Transverse colon (tissue), 4 donors: Measurements from ENCODE around the gene ARHGAP44. TPM values are rescaled to one million over a fixed set of nuclear protein-coding genes. Genes with fewer than 3 reads are reported as not detected.

ENCODE experiments used
- DNase-seq: peaks from one replicate; pipeline ENCODE4 v3.0.0-alpha.2; 2019
- H3K27ac ChIP-seq, 4 donors: fragments of 200-600 bp; sonication (generic); 2 replicates each; pipeline ENCODE4 v1.5.1; 2016 to 2018; ENCODE audit warnings: inconsistent platforms in 4 of 4
- H3K27me3 ChIP-seq: fragments of 200-600 bp; sonication (generic); 2 replicates; pipeline ENCODE4 v1.5.1; 2017; ENCODE audit warnings: inconsistent platforms
- H3K36me3 ChIP-seq, 4 donors: fragments of 200-600 bp; sonication (generic); 2 replicates each; pipeline ENCODE4 v1.5.1; 2017 to 2019; ENCODE audit warnings: inconsistent platforms in 4 of 4
- H3K4me1 ChIP-seq, 4 donors: fragments of 200-600 bp; sonication (generic); 2 replicates each; pipeline ENCODE4 v1.5.1; 2017 to 2020; ENCODE audit warnings: inconsistent platforms in 4 of 4
- H3K4me3 ChIP-seq, 4 donors: fragments of 200-600 bp; sonication (generic); 1 replicate in 1 of 4; 2 replicates in 3 of 4; pipeline versions ENCODE4 v1.5.1 to v1.6.1; 2017 to 2019; ENCODE audit warnings: inconsistent platforms in 4 of 4
- H3K9me3 ChIP-seq, 2 donors: fragments of 200-600 bp; sonication (generic); 2 replicates each; pipeline ENCODE4 v1.5.1; 2017 to 2019; ENCODE audit warnings: inconsistent platforms in 2 of 2
- EP300 ChIP-seq: sonication (generic); formaldehyde crosslinking; IDR thresholded peaks from one replicate; pipeline ENCODE4 v1.6.1; 2017; ENCODE audit warnings: antibody characterized with exemption, low read depth
- POLR2A ChIP-seq: fragments of 450-650 bp; IDR thresholded peaks from one replicate; pipeline ENCODE4 v1.6.1; 2016; ENCODE audit warnings: antibody characterized with exemption, mild to moderate bottlenecking, moderate library complexity
- POLR2AphosphoS5 ChIP-seq, 3 donors: sonication (generic); formaldehyde crosslinking; IDR thresholded peaks; one replicate each; pipeline ENCODE4 v1.6.1; 2016; ENCODE audit warnings: antibody characterized with exemption in 3 of 3
- WGBS, 2 donors: methylation state at CpG; one replicate each; pipeline ENCODE4 v1.1.5; 2018; ENCODE audit warnings: low coverage in 1 of 2; 5-methylcytosine and 5-hydroxymethylcytosine counted together
- in situ Hi-C, 4 donors: fragments of 200-750 bp; cut with MboI; loops; one replicate each; pipeline versions ENCODE4 v1.15.0 to v1.15.1; 2017; ENCODE audit warnings: low sequenced_read_pairs in 3 of 4, low pct_ligation_motif_present in 1 of 4, low pct_unique_long_range_greater_than_20kb in 1 of 4
- intact Hi-C: fragments of 100-400 bp; cut with DNase I; formaldehyde crosslinking; loops from one replicate; pipeline ENCODE4 v1.15.1; 2023; ENCODE audit warnings: low total_unique reads
- total RNA-seq, 4 donors: library from RNA; depleted of rRNA; stranded (reverse); fragments of >200 nt; gene quantifications; one replicate each; pipeline ENCODE4 v1.1.0, GENCODE V29; 2016
- TF ChIP-seq, protein P1 (sequence below), 5 experiments: fragments of 200-600 bp in 3 of 5; fragments of 450-650 bp in 2 of 5; sonication (generic) in 3 of 5; IDR thresholded peaks; 1 replicate in 2 of 5; 2 replicates in 3 of 5; pipeline ENCODE4 v1.5.1; 2016 to 2017; ENCODE audit warnings: antibody characterized with exemption in 5 of 5, inconsistent platforms in 3 of 5, mild to moderate bottlenecking in 2 of 5, moderate library complexity in 1 of 5

ARHGAP44 gene, protein sequence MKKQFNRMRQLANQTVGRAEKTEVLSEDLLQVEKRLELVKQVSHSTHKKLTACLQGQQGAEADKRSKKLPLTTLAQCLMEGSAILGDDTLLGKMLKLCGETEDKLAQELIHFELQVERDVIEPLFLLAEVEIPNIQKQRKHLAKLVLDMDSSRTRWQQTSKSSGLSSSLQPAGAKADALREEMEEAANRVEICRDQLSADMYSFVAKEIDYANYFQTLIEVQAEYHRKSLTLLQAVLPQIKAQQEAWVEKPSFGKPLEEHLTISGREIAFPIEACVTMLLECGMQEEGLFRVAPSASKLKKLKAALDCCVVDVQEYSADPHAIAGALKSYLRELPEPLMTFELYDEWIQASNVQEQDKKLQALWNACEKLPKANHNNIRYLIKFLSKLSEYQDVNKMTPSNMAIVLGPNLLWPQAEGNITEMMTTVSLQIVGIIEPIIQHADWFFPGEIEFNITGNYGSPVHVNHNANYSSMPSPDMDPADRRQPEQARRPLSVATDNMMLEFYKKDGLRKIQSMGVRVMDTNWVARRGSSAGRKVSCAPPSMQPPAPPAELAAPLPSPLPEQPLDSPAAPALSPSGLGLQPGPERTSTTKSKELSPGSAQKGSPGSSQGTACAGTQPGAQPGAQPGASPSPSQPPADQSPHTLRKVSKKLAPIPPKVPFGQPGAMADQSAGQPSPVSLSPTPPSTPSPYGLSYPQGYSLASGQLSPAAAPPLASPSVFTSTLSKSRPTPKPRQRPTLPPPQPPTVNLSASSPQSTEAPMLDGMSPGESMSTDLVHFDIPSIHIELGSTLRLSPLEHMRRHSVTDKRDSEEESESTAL
- total RNA-seq: 100 to 1,000 TPM in 1 of 4 donors, 10 to 100 TPM in 3; 29.2 to 107 (median 53.9) TPM

- Histone ChIP-seq H3K36me3 (no peaks in the 10 kb centered on the region), H3K27me3 (no peaks in the 10 kb centered on the region), H3K9me3 (no peaks in the 10 kb centered on the region), H3K4me3 (peak within 1 kb of the TSS; percentile 7 to 86 (median 77)), H3K4me1 (peaks cover 0 to 22% (median 4%) of the 10 kb centered on the region in 4 donors), H3K27ac (peak within 1 kb of the TSS; percentile 74 to 85 (median 77))
- intact Hi-C loops: no loop called here
- in situ Hi-C loops: no loop called here
- 1 to 3% methylated on average over 15 to 74 of the region's 86 CpGs for WGBS, 2 donors
- DNase-seq: peak; percentile 73
- TF ChIP-seq POLR2A (peak; percentile 2), EP300 (no peak), POLR2AphosphoS5 (IDR thresholded peaks at IDR 0.05) (peak; percentile 11 to 57 (median 48))
Observed at GRCh38 chr17:12789481-12790248, at the start of gene ARHGAP44. Gene ARHGAP44, plus strand, starts transcription at chr17:12789498. Its CDS starts 341 bp downstream, at chr17:12789839.

- H3K36me3 ChIP-seq: no peaks in the 10 kb centered on the region
- H3K9me3 ChIP-seq: no peaks in the 10 kb centered on the region
- TF ChIP-seq POLR2A (no peak), POLR2AphosphoS5 (IDR thresholded peaks at IDR 0.05) (no peak), EP300 (no peak)
- TF ChIP-seq, protein P1, sequence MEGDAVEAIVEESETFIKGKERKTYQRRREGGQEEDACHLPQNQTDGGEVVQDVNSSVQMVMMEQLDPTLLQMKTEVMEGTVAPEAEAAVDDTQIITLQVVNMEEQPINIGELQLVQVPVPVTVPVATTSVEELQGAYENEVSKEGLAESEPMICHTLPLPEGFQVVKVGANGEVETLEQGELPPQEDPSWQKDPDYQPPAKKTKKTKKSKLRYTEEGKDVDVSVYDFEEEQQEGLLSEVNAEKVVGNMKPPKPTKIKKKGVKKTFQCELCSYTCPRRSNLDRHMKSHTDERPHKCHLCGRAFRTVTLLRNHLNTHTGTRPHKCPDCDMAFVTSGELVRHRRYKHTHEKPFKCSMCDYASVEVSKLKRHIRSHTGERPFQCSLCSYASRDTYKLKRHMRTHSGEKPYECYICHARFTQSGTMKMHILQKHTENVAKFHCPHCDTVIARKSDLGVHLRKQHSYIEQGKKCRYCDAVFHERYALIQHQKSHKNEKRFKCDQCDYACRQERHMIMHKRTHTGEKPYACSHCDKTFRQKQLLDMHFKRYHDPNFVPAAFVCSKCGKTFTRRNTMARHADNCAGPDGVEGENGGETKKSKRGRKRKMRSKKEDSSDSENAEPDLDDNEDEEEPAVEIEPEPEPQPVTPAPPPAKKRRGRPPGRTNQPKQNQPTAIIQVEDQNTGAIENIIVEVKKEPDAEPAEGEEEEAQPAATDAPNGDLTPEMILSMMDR (IDR thresholded peaks at IDR 0.05): no peak
- no peaks in the 10 kb centered on the region for H3K27me3 ChIP-seq
- peaks cover 4 to 20% (median 9%) of the 10 kb centered on the region in 4 donors for H3K4me1 ChIP-seq
- no peak overlapping the region for H3K27ac ChIP-seq
- DNase-seq: no peak
- H3K4me3 ChIP-seq: no peak overlapping the region
- intact Hi-C loops (loop anchor here (10.0 kb wide), 1 partner anchor 555 kb away; no protein-coding TSS in a partner anchor), in situ Hi-C loops (loop anchor here in 1 of 4 donors (25.0 kb wide), 1 partner anchor 552 kb away; no protein-coding TSS in a partner anchor)
- 82 to 100% methylated on average over 2 to 4 of the region's 4 CpGs for WGBS, 2 donors
Observed at GRCh38 chr17:12739500-12739899, 49.8 kb upstream of the ARHGAP44 start.

DNA sequence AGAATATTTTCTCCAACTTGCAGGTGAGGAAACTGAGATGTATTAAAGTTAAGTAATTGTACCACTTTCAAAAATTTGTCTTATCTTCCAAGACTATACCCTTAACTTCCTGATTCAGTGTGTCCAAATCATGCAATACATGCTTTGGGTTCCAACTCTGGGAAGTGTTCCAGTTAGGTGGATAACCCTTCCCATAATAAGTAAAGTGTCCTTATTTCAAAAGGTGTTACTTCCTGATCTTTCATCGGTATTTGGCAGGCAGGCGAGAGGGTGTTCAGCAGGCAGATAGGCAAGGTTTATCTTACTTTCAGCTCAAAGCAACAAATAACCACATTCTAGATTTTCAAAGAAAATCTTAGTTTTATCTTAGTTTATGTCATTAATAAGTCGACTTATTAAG is 46.3 kb upstream of the ARHGAP44 start:
- H3K4me3 ChIP-seq: no peak overlapping the region
- no peaks in the 10 kb centered on the region for H3K9me3 ChIP-seq
- no peak for DNase-seq
- WGBS, 2 donors: 38 to 66% methylated on average over 3 of the region's 3 CpGs
- H3K36me3 ChIP-seq: no peaks in the 10 kb centered on the region
- intact Hi-C loops: loop anchor here (5.0 kb wide), 1 partner anchor 486 kb away; no protein-coding TSS in a partner anchor
- TF ChIP-seq POLR2AphosphoS5 (IDR thresholded peaks at IDR 0.05) (peak in 1 of 3 donors; percentile 15), EP300 (no peak)
- peaks cover 4 to 20% (median 7%) of the 10 kb centered on the region in 4 donors for H3K4me1 ChIP-seq
- in situ Hi-C loops: loop anchor here in 1 of 4 donors (25.0 kb wide), 1 partner anchor 556 kb away; no protein-coding TSS in a partner anchor
- H3K27ac ChIP-seq: peak overlapping the region in 1 of 4 donors; percentile 3
- H3K27me3 ChIP-seq: no peaks in the 10 kb centered on the region

DNA sequence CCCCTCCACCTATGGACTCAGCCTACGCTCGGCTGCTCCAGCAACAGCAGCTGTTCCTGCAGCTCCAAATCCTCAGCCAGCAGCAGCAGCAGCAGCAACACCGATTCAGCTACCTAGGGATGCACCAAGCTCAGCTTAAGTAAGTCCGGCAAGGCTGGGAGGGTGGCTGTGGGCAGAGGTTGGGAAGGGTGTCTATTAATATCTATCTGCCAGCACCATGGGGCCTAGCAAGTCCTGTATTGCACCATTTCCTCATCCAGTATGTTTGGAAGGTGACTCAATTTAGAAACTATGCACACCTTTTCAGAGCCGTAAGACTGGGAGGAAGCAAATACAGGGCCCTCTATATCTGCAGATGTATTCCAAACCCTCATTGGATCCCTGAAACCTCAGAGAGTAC is 45.0 kb upstream of the ARHGAP44 start:
- H3K4me3 ChIP-seq: no peak overlapping the region
- no peak for DNase-seq
- no peak for TF ChIP-seq POLR2AphosphoS5 (IDR thresholded peaks at IDR 0.05)
- no peak for TF ChIP-seq EP300
- TF ChIP-seq, protein P1 (IDR thresholded peaks at IDR 0.05): no peak
- no peak for TF ChIP-seq POLR2A
- H3K9me3 ChIP-seq: no peaks in the 10 kb centered on the region
- intact Hi-C loops: loop anchor here (5.0 kb wide), 1 partner anchor 487 kb away; no protein-coding TSS in a partner anchor
- H3K27ac ChIP-seq: no peak overlapping the region
- in situ Hi-C loops: loop anchor here in 1 of 4 donors (25.0 kb wide), 1 partner anchor 557 kb away; no protein-coding TSS in a partner anchor
- WGBS, 2 donors: 80 to 81% methylated on average over 1 to 5 of the region's 5 CpGs
- no peaks in the 10 kb centered on the region for H3K36me3 ChIP-seq
- peaks cover 4 to 20% (median 7%) of the 10 kb centered on the region in 4 donors for H3K4me1 ChIP-seq
- H3K27me3 ChIP-seq: no peaks in the 10 kb centered on the region
